CD4-positive, alpha-beta memory T cell (primary cell): Measurements from ENCODE around the gene COX19. TPM values are rescaled to one million over a fixed set of nuclear protein-coding genes. Genes with fewer than 3 reads are reported as not detected.
A peak's percentile ranks its signal among the peaks of the same experiment; 100 is the strongest.

Experiments
- CTCF ChIA-PET: fragments of 350-600 bp; sonication (Branson Sonifier 250); formaldehyde crosslinking; loops from one replicate; lab custom pipeline; 2021; ENCODE audit warnings: inconsistent platforms; ENCODE audit not compliant: partially characterized antibody; lab: Charles Lee
- POLR2A ChIA-PET: fragments of 350-600 bp; sonication (Branson Sonifier 250); formaldehyde crosslinking; loops from one replicate; lab custom pipeline; 2021; ENCODE audit not compliant: partially characterized antibody; lab: Charles Lee
- DNase-seq, 5 donors: peaks; one replicate each; pipeline versions ENCODE4 v3.0.0 to v3.0.0-alpha.2; 2020 to 2022; ENCODE audit warnings: mixed read lengths in 1 of 5
- H3K27ac ChIP-seq: one replicate; pipeline ENCODE4 v1.7.0; 2013; ENCODE audit warnings: low read depth, low read length
- H3K27me3 ChIP-seq: 2 replicates; pipeline ENCODE4 v1.7.0; 2013; ENCODE audit warnings: mild to moderate bottlenecking, low read length, moderate library complexity; ENCODE audit not compliant: insufficient read depth
- H3K36me3 ChIP-seq: 2 replicates; pipeline ENCODE4 v1.7.0; 2013; ENCODE audit warnings: mild to moderate bottlenecking, low read length, moderate library complexity; ENCODE audit not compliant: insufficient read depth
- H3K4me1 ChIP-seq: 2 replicates; pipeline ENCODE4 v1.7.0; 2013; ENCODE audit warnings: mild to moderate bottlenecking, low read length, moderate library complexity; ENCODE audit not compliant: insufficient read depth
- H3K4me3 ChIP-seq, 2 donors: one replicate each; pipeline ENCODE4 v1.7.0; 2013; ENCODE audit warnings: low read length in 2 of 2, mild to moderate bottlenecking in 1 of 2
- H3K9me3 ChIP-seq, 2 donors: one replicate each; pipeline ENCODE4 v1.7.0; 2013; ENCODE audit warnings: low read length in 2 of 2, control low read depth in 1 of 2; ENCODE audit not compliant: control insufficient read depth in 1 of 2
- H3K27ac Mint-ChIP-seq, 7 donors: one replicate each; pipeline ENCODE4 v1.8.0; 2020 to 2021; ENCODE audit warnings: mixed read lengths in 7 of 7, mild to moderate bottlenecking in 6 of 7, inconsistent platforms in 3 of 7, moderate library complexity in 3 of 7
- H3K27me3 Mint-ChIP-seq, 2 donors: one replicate each; pipeline ENCODE4 v1.8.0; 2020 to 2021; ENCODE audit warnings: mixed read lengths in 2 of 2
- H3K36me3 Mint-ChIP-seq, 2 donors: one replicate each; pipeline ENCODE4 v1.8.0; 2020 to 2021; ENCODE audit warnings: mixed read lengths in 2 of 2, inconsistent platforms in 1 of 2, mild to moderate bottlenecking in 1 of 2
- H3K4me1 Mint-ChIP-seq, 4 donors: one replicate each; pipeline ENCODE4 v1.8.0; 2020 to 2021; ENCODE audit warnings: mixed read lengths in 4 of 4, mild to moderate bottlenecking in 1 of 4
- H3K4me3 Mint-ChIP-seq, 8 donors: one replicate each; pipeline ENCODE4 v1.8.0; 2020 to 2021; ENCODE audit warnings: mixed read lengths in 8 of 8, mild to moderate bottlenecking in 7 of 8, moderate library complexity in 6 of 8, inconsistent platforms in 3 of 8
- H3K9me3 Mint-ChIP-seq, 8 donors: one replicate each; pipeline ENCODE4 v1.8.0; 2020 to 2021; ENCODE audit warnings: mixed read lengths in 8 of 8, mild to moderate bottlenecking in 5 of 8, inconsistent platforms in 3 of 8, moderate library complexity in 1 of 8
- intact Hi-C: fragments of 100-400 bp; cut with micrococcal nuclease; formaldehyde crosslinking; loops from one replicate; pipeline ENCODE4 v1.15.1; 2023
- polyA plus RNA-seq, 2 donors: library from polyadenylated mRNA; unstranded; fragments of 300-500 nt; fragmentation: Illumina TruSeq; gene quantifications; one replicate each; pipeline ENCODE4 v1.2.3, GENCODE V29; 2021
- total RNA-seq, 2 experiments: library from RNA; stranded (reverse); gene quantifications; one replicate each; pipeline ENCODE4 v1.2.3, GENCODE V29; 2021

Gene COX19
- total and polyA plus RNA-seq, 4 experiments from 2014 or later = 20.5 to 50.0 (median 33.5) TPM

GRCh38 chr7:975702-976473, 539 bp upstream of the COX19 start:
- no peaks in the 10 kb centered on the region for H3K9me3 ChIP-seq
- Mint-ChIP-seq H3K36me3 (peaks cover 14 to 18% of the 10 kb centered on the region in 2 donors), H3K27me3 (no peaks in the 10 kb centered on the region), H3K4me3 (peak overlapping the region; percentile 40 to 94 (median 55)), H3K4me1 (peaks cover 12 to 34% (median 24%) of the 10 kb centered on the region in 4 donors), H3K9me3 (no peaks in the 10 kb centered on the region), H3K27ac (peak overlapping the region in 4 of 7 donors; percentile 4 to 90 (median 78))
- peaks cover 36% of the 10 kb centered on the region for H3K4me1 ChIP-seq
- POLR2A ChIA-PET = interaction anchor here (0.8 to 4.6 kb wide), 21 partner anchors 9 to 392 kb away, joined by 3 to 78 read pairs (median 4); partner anchors contain the start of genes ADAP1, GET4, GPR146 and ZFAND2A
- H3K36me3 ChIP-seq = peaks cover 22% of the 10 kb centered on the region
- H3K27me3 ChIP-seq = no peaks in the 10 kb centered on the region
- H3K27ac ChIP-seq = peak overlapping the region; percentile 99
- intact Hi-C loops = loop anchor here (1.0 to 2.0 kb wide), 4 partner anchors 53 to 184 kb away; partner anchors contain the start of genes GET4 and ZFAND2A
- CTCF ChIA-PET = interaction anchor here (1.3 to 7.9 kb wide), 5 partner anchors 9 to 90 kb away, joined by 3 to 54 read pairs (median 8); no protein-coding TSS in a partner anchor
- DNase-seq = peak in 1 of 5 donors; percentile 52
- H3K4me3 ChIP-seq = peak overlapping the region in 1 of 2 donors; percentile 94

DNA sequence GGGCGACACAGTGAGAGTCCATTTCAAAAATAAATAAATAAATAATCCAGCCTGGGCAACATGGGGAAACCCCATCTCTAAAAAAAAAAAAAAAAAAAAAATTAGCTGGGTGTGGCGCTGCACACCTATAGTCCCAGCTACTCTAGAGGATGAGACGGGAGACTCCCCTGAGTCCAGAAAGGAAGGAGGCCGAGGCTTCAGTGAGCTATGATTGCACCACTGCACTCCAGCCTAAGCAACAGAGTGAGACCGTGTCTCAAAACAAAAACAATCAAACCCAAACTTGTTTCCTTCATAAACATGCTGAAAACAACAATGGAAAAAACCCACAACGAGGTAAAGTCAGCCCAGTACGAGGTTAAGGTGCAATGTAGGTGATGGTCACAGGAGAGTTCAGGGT, 1.2 kb downstream of the COX19 start:
- peak overlapping the region; percentile 89 to 96 (median 94) for H3K4me3 Mint-ChIP-seq
- intact Hi-C loops = loop anchor here (2.0 kb wide), 1 partner anchor 55 kb away; no protein-coding TSS in a partner anchor
- peak overlapping the region; percentile 99 for H3K27ac ChIP-seq
- DNase-seq = peak in 1 of 5 donors; percentile 59
- ChIA-PET CTCF (interaction anchor here (1.1 to 7.9 kb wide), 8 partner anchors 15 to 196 kb away, joined by 3 to 54 read pairs (median 4); no protein-coding TSS in a partner anchor), POLR2A (interaction anchor here (0.7 to 4.6 kb wide), 8 partner anchors 10 to 99 kb away, joined by 5 to 78 read pairs (median 7); partner anchors contain the start of gene GET4)
- peaks cover 13 to 37% (median 26%) of the 10 kb centered on the region in 4 donors for H3K4me1 Mint-ChIP-seq
- H3K36me3 ChIP-seq = peaks cover 31% of the 10 kb centered on the region
- H3K9me3 Mint-ChIP-seq = no peaks in the 10 kb centered on the region
- peak overlapping the region; percentile 90 to 97 (median 93) for H3K27ac Mint-ChIP-seq
- peak overlapping the region; percentile 58 to 94 for H3K4me3 ChIP-seq
- peaks cover 38% of the 10 kb centered on the region for H3K4me1 ChIP-seq
- no peaks in the 10 kb centered on the region for H3K27me3 Mint-ChIP-seq
- H3K36me3 Mint-ChIP-seq = peaks cover 16 to 25% of the 10 kb centered on the region in 2 donors
- H3K9me3 ChIP-seq = no peaks in the 10 kb centered on the region
- no peaks in the 10 kb centered on the region for H3K27me3 ChIP-seq

- no peaks in the 10 kb centered on the region for H3K27me3 Mint-ChIP-seq
- intact Hi-C loops = no loop called here
- Histone ChIP-seq H3K27me3 (no peaks in the 10 kb centered on the region), H3K9me3 (no peaks in the 10 kb centered on the region), H3K4me3 (no peak overlapping the region), H3K4me1 (peaks cover 38% of the 10 kb centered on the region), H3K36me3 (peaks cover 40% of the 10 kb centered on the region), H3K27ac (no peak overlapping the region)
- no peak for DNase-seq
- peak overlapping the region in 5 of 7 donors; percentile 12 to 83 (median 65) for H3K27ac Mint-ChIP-seq
- ChIA-PET POLR2A (interaction anchor here (0.7 to 4.6 kb wide), 5 partner anchors 9 to 98 kb away, joined by 3 to 78 read pairs (median 7); partner anchors contain the start of gene GET4), CTCF (interaction anchor here (1.1 to 7.9 kb wide), 8 partner anchors 20 to 114 kb away, joined by 3 to 54 read pairs (median 4); partner anchors contain the start of gene GPR146)
- H3K9me3 Mint-ChIP-seq = no peaks in the 10 kb centered on the region
- peaks cover 16 to 32% of the 10 kb centered on the region in 2 donors for H3K36me3 Mint-ChIP-seq
- H3K4me1 Mint-ChIP-seq = peaks cover 13 to 37% (median 26%) of the 10 kb centered on the region in 4 donors
- peak overlapping the region; percentile 15 to 66 (median 58) for H3K4me3 Mint-ChIP-seq
These were observed 2.0 kb downstream of the COX19 start for GRCh38 chr7:973312-973711.

- no peak overlapping the region for H3K27ac ChIP-seq
- no peak overlapping the region for H3K4me3 ChIP-seq
- intact Hi-C loops = no loop called here
- POLR2A ChIA-PET = interaction anchor here (1.4 to 4.6 kb wide), 3 partner anchors 8 to 51 kb away, joined by 3 to 78 read pairs (median 7); no protein-coding TSS in a partner anchor
- peak overlapping the region in 3 of 7 donors; percentile 12 to 65 (median 57) for H3K27ac Mint-ChIP-seq
- peaks cover 20 to 35% of the 10 kb centered on the region in 2 donors for H3K36me3 Mint-ChIP-seq
- peak overlapping the region; percentile 15 to 66 (median 58) for H3K4me3 Mint-ChIP-seq
- no peaks in the 10 kb centered on the region for H3K27me3 ChIP-seq
- CTCF ChIA-PET = interaction anchor here (1.1 to 7.9 kb wide), 5 partner anchors 20 to 100 kb away, joined by 3 to 54 read pairs (median 5); partner anchors contain the start of gene GPR146
- no peaks in the 10 kb centered on the region for H3K9me3 ChIP-seq
- no peaks in the 10 kb centered on the region for H3K9me3 Mint-ChIP-seq
- no peak for DNase-seq
- H3K4me1 Mint-ChIP-seq = peaks cover 14 to 37% (median 26%) of the 10 kb centered on the region in 4 donors
- H3K36me3 ChIP-seq = peaks cover 45% of the 10 kb centered on the region
- H3K27me3 Mint-ChIP-seq = no peaks in the 10 kb centered on the region
- peaks cover 38% of the 10 kb centered on the region for H3K4me1 ChIP-seq
These were observed 2.6 kb downstream of the COX19 start for GRCh38 chr7:972676-973309.

DNA sequence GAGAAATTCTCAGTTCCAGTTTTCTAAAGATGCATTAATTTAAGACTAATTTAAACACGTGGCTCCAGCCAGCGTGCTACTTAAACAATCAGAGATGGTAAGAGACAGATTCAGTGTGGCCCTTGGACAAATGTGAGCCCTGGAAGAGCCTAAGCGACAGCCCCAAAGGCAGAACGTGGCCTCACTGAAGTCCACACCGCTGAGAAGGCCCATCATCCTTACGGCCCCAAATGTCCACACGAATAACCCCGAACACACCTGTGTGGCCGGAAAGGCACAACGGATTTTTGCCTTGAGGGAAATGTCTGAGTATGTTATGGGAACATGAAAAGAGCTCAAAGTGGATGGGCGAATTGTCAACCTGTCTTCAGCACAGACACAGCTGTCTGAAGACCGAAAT, 3.2 kb downstream of the COX19 start:
- intact Hi-C loops = no loop called here
- H3K4me3 ChIP-seq = no peak overlapping the region
- POLR2A ChIA-PET = interaction anchor here (4.6 kb wide), 1 partner anchor 50 kb away, joined by 78 read pairs; no protein-coding TSS in a partner anchor
- Mint-ChIP-seq H3K4me1 (peaks cover 16 to 37% (median 27%) of the 10 kb centered on the region in 4 donors), H3K9me3 (no peaks in the 10 kb centered on the region), H3K4me3 (peak overlapping the region in 2 of 8 donors; percentile 10 to 15), H3K27me3 (no peaks in the 10 kb centered on the region), H3K27ac (peak overlapping the region in 3 of 7 donors; percentile 4 to 57 (median 31)), H3K36me3 (peaks cover 26 to 41% of the 10 kb centered on the region in 2 donors)
- H3K36me3 ChIP-seq = peaks cover 47% of the 10 kb centered on the region
- H3K4me1 ChIP-seq = peaks cover 38% of the 10 kb centered on the region
- DNase-seq = no peak
- no peak overlapping the region for H3K27ac ChIP-seq
- H3K27me3 ChIP-seq = no peaks in the 10 kb centered on the region
- CTCF ChIA-PET = interaction anchor here (2.1 to 7.9 kb wide), 3 partner anchors 21 to 93 kb away, joined by 5 to 54 read pairs (median 7); partner anchors contain the start of gene GPR146
- no peaks in the 10 kb centered on the region for H3K9me3 ChIP-seq

- ChIA-PET CTCF (interaction anchor here (0.7 to 1.2 kb wide), 2 partner anchors 23 to 62 kb away, joined by 3 read pairs; no protein-coding TSS in a partner anchor), POLR2A (no interaction called here)
- Histone ChIP-seq H3K9me3 (no peaks in the 10 kb centered on the region), H3K4me1 (peaks cover 37% of the 10 kb centered on the region), H3K27ac (no peak overlapping the region), H3K4me3 (no peak overlapping the region), H3K36me3 (peaks cover 54% of the 10 kb centered on the region), H3K27me3 (no peaks in the 10 kb centered on the region)
- H3K4me1 Mint-ChIP-seq = peaks cover 19 to 43% (median 31%) of the 10 kb centered on the region in 4 donors
- DNase-seq = no peak
- H3K27me3 Mint-ChIP-seq = no peaks in the 10 kb centered on the region
- intact Hi-C loops = no loop called here
- H3K27ac Mint-ChIP-seq = peak overlapping the region in 5 of 7 donors; percentile 27 to 82 (median 36)
- H3K36me3 Mint-ChIP-seq = peaks cover 26 to 45% of the 10 kb centered on the region in 2 donors
- H3K4me3 Mint-ChIP-seq = peak overlapping the region in 2 of 8 donors; percentile 13 to 61
- no peaks in the 10 kb centered on the region for H3K9me3 Mint-ChIP-seq
These were observed 4.6 kb downstream of the COX19 start for GRCh38 chr7:970744-971143.
